Retinal pigment epithelial cell (primary cell): ENCODE measurements around the gene SLC13A4.
"Not testable (repeated sequence)": the region's sequence is repeated elsewhere in the genome, so short reads cannot be mapped to it uniquely, and the experiment has no call there.

Experiments
- DNase-seq: peaks from one replicate; pipeline ENCODE4 v3.0.0-alpha.2; 2010; ENCODE audit warnings: low read depth
- H3K4me3 ChIP-seq: 2 replicates; pipeline ENCODE4 v1.5.1; 2011; ENCODE audit warnings: mild to moderate bottlenecking, low read length, control low read depth, moderate library complexity
- TF ChIP-seq, protein P1 (sequence below): conservative IDR thresholded peaks from 2 replicates; pipeline ENCODE4 v1.5.1; 2011; ENCODE audit warnings: low read depth, low read length, control low read depth, inconsistent platforms

The SLC13A4 gene

DNA sequence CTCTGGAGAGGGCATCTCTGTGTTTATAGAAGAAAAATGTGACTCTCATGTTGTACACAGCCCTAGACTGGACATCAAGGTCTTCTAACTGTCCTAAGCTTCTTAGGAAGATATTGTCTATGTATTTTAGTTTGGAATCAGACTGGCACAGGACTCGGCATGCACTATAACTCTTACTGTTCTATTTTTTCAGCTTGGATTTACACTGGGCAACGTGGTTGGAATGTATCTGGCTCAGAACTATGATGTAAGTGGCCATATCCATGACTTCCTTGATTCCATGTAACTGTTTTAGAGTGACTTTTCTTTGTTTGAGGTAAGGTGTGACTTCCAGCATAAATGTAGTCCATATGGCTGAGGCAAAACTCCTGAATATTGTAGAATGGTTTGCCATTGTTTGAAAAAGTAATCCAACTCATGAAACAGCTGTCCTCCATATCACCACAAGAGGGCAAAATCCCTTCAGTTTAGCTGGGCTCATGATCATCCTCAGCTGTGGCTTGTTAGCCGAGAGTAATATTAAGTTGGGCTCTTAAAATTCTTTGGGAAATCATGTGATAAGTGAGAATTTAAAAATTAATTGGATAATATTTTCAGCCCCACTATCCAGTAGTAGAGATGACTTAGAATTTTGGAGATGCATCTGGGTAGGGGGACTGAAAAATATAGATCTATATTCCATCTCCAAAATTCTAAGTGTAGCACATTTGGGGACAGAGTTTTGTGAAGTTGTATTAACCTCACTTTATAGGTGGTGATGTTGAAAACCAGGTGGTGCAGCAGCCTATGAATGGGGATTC lies 55.2 kb downstream of the SLC13A4 start:
- TF ChIP-seq, protein P1, sequence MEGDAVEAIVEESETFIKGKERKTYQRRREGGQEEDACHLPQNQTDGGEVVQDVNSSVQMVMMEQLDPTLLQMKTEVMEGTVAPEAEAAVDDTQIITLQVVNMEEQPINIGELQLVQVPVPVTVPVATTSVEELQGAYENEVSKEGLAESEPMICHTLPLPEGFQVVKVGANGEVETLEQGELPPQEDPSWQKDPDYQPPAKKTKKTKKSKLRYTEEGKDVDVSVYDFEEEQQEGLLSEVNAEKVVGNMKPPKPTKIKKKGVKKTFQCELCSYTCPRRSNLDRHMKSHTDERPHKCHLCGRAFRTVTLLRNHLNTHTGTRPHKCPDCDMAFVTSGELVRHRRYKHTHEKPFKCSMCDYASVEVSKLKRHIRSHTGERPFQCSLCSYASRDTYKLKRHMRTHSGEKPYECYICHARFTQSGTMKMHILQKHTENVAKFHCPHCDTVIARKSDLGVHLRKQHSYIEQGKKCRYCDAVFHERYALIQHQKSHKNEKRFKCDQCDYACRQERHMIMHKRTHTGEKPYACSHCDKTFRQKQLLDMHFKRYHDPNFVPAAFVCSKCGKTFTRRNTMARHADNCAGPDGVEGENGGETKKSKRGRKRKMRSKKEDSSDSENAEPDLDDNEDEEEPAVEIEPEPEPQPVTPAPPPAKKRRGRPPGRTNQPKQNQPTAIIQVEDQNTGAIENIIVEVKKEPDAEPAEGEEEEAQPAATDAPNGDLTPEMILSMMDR = peak; percentile 87
- DNase-seq = no peak
- no peak overlapping the region for H3K4me3 ChIP-seq

DNA sequence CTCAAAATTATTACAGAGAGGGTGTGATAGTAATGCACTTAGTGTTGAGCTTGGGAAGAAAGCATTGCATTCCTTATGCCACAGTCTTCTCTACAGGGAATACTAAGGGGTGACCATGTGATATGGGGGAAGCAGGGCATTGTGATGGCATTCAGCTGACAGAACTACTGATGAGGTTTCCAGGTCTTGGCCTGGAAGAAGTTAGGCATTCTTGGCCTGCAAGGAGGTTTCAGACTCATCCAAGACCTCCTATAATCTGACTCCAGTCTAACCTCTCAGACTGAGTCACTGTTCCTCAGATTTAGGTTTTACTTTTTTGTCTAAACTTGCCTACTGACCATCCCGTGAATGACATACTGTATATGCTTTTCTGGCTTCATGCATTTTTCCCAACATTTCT lies 57.8 kb downstream of the SLC13A4 start:
- no peak overlapping the region for H3K4me3 ChIP-seq
- TF ChIP-seq, protein P1 = no peak
- no peak for DNase-seq

- TF ChIP-seq, protein P1 = no peak
- no peak for DNase-seq
- no peak overlapping the region for H3K4me3 ChIP-seq
Measured at GRCh38 chr7:135669774-135670173, 58.2 kb downstream of the SLC13A4 start.

DNA sequence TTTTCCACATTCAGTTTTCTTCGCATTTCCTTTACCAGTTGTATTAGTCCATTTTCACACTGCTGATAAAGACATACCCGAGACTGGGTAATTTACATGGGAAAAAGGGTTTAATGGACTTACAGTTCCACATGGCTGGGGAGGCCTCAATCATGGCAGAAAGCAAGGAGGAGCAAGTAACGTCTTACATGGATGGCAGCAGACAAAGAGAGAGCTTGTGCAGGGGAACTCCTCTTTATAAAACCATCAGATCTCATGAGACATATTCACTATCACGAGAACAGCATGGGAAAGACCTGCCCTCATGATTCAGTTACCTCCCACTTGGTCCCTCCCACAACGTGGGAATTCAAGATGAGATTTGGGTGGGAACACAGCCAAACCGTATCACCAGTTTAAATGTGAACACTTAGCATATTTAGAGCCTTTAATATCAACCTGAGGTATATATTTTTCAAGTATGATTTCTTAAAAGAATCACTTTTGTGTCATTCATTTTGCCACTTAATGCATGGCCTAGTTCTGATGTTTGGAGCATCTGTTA lies 59.1 kb downstream of the SLC13A4 start:
- not testable (repeated sequence) for H3K4me3 ChIP-seq, DNase-seq

- not testable (repeated sequence) for H3K4me3 ChIP-seq, DNase-seq
Measured at GRCh38 chr7:135667626-135668025, 60.4 kb downstream of the SLC13A4 start.

- H3K4me3 ChIP-seq = no peak overlapping the region
- no peak for DNase-seq
- TF ChIP-seq, protein P1 = no peak
Measured at GRCh38 chr7:135666846-135667245, 61.1 kb downstream of the SLC13A4 start.

- no peak overlapping the region for H3K4me3 ChIP-seq
- TF ChIP-seq, protein P1 = no peak
- DNase-seq = no peak
Measured at GRCh38 chr7:135666156-135666555, 61.8 kb downstream of the SLC13A4 start.

DNA sequence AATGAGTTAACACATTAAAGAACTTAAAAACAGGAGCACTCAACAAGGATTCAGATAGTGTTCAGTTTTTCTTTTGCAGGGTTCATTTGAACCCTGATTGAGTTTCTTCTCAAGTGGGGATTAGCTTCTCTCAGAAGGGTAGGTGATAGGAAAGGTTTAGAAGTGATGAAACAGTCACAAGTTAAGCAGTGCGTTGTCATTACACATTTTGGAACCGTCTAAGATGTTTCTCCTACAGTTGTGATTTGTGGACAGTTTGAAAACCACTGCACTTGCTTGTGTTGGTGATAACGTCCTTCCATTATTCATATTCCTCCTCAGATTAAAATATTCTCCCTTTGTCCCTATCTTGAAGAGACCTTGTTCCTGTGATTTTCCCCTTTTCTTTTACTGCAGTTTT lies 62.9 kb downstream of the SLC13A4 start:
- H3K4me3 ChIP-seq = no peak overlapping the region
- DNase-seq = no peak
- TF ChIP-seq, protein P1 = no peak
